Activated naive CD8-positive, alpha-beta T cell treated with anti-CD3 and anti-CD28 coated beads, Interleukin-2, amount 10 ng/mL, durations not matched to agents 7 days and 5 days (primary cell): ENCODE data around the gene ZHX3. TPM values are rescaled to one million over a fixed set of nuclear protein-coding genes. Genes with fewer than 3 reads are reported as not detected.

Experiments used
- ATAC-seq: fragments of 150-1000 bp; cut with Tn5 transposase; one replicate; pipeline ENCODE4 v1.10.0; 2021; ENCODE audit warnings: low read depth, moderate library complexity
- POLR2A ChIA-PET: fragments of 350-600 bp; sonication (Branson Sonifier 250); formaldehyde crosslinking; loops from one replicate; lab custom pipeline; 2021; ENCODE audit warnings: antibody characterized with exemption; lab: Charles Lee
- DNase-seq: peaks from one replicate; pipeline ENCODE4 v3.0.0; 2021
- H3K27ac Mint-ChIP-seq: one replicate; pipeline ENCODE4 v1.8.0; 2022; ENCODE audit warnings: mild to moderate bottlenecking, mixed read lengths
- H3K27me3 Mint-ChIP-seq: one replicate; pipeline ENCODE4 v1.8.0; 2022; ENCODE audit warnings: mild to moderate bottlenecking, moderate library complexity, mixed read lengths
- H3K36me3 Mint-ChIP-seq: one replicate; pipeline ENCODE4 v1.8.0; 2021; ENCODE audit warnings: mild to moderate bottlenecking, mixed read lengths
- H3K4me1 Mint-ChIP-seq: one replicate; pipeline ENCODE4 v1.8.0; 2021; ENCODE audit warnings: mixed read lengths
- H3K4me3 Mint-ChIP-seq: one replicate; pipeline ENCODE4 v1.8.0; 2022; ENCODE audit warnings: mild to moderate bottlenecking, moderate library complexity, mixed read lengths
- H3K9me3 Mint-ChIP-seq: one replicate; pipeline ENCODE4 v1.8.0; 2021; ENCODE audit warnings: mixed read lengths
- total RNA-seq, 2 experiments: library from RNA; stranded (reverse); gene quantifications; one replicate each; pipeline ENCODE4 v1.2.3, GENCODE V29; 2021

Gene ZHX3
- total RNA-seq, 2 experiments from 2014 or later = 12.3 to 17.1 TPM

DNA sequence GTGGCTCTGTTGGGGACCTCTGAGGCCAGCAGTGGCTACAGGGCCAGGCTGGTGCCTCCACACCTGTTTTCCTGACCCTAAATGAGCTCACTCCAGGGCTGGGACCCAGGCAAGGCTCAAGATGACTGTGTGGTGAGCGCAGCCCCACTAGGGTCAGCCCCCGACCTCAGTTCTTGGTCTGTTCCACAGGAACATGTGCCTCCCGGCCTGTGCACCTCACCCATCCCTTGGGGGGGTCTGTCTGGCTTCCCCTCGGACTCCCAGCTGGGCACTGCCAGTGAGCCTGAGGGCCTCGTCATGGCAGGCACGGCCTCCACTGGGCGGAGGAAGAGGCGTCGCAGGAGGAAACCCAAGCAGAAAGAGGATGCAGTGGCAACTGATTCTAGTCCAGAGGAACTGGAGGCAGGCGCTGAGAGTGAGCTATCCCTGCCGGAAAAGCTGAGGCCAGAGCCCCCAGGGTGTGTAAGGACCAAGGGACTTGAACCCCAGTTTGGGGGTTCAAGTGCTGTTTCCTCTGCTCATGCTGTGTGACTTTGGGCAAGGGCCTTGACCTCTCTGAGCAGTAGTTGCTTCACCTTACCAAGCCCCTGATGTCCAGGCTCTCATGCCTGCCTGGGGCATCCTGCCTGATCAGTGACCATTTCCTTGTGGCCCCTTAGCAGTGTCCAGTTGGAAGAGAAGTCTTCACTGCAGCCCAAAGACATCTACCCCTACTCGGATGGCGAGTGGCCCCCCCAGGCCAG lies 31.1 kb upstream of the ZHX3 start:
- ATAC-seq = no peak
- Mint-ChIP-seq H3K27ac (no peak overlapping the region), H3K36me3 (no peaks in the 10 kb centered on the region), H3K9me3 (no peaks in the 10 kb centered on the region), H3K4me3 (no peak overlapping the region), H3K27me3 (no peaks in the 10 kb centered on the region), H3K4me1 (no peaks in the 10 kb centered on the region)
- POLR2A ChIA-PET = no interaction called here
- DNase-seq = no peak

GRCh38 chr20:41347523-41348429 lies 30.2 kb upstream of the ZHX3 start:
- no peaks in the 10 kb centered on the region for H3K36me3 Mint-ChIP-seq
- POLR2A ChIA-PET = no interaction called here

DNA sequence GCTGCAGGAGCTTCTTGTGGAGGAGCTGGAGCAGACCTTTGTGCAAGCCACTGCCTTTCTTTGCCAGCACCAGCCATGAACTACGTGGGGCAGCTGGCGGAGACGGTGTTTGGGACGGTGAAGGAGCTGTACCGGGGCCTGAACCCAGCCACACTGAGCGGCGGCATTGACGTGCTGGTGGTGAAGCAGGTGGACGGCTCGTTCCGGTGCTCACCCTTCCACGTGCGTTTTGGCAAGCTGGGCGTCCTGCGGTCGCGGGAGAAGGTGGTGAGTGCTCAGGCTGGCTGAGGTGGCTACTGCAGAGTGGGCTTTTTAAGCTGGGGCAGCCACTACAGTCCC lies 28.2 kb upstream of the ZHX3 start:
- no peak overlapping the region for H3K27ac Mint-ChIP-seq
- H3K36me3 Mint-ChIP-seq = no peaks in the 10 kb centered on the region
- no peak for DNase-seq
- no peak for ATAC-seq
- H3K4me3 Mint-ChIP-seq = no peak overlapping the region
- H3K9me3 Mint-ChIP-seq = no peaks in the 10 kb centered on the region
- H3K4me1 Mint-ChIP-seq = no peaks in the 10 kb centered on the region
- H3K27me3 Mint-ChIP-seq = no peaks in the 10 kb centered on the region
- POLR2A ChIA-PET = no interaction called here

More at GRCh38 chr20:41347523-41348429, 30.2 kb upstream of the ZHX3 start:
- H3K9me3 Mint-ChIP-seq = no peaks in the 10 kb centered on the region
- ATAC-seq (no peak), DNase-seq (no peak)
- no peak overlapping the region for H3K4me3 Mint-ChIP-seq
- H3K27me3 Mint-ChIP-seq = no peaks in the 10 kb centered on the region
- peak overlapping the region; percentile 71 for H3K27ac Mint-ChIP-seq
- no peaks in the 10 kb centered on the region for H3K4me1 Mint-ChIP-seq

DNA sequence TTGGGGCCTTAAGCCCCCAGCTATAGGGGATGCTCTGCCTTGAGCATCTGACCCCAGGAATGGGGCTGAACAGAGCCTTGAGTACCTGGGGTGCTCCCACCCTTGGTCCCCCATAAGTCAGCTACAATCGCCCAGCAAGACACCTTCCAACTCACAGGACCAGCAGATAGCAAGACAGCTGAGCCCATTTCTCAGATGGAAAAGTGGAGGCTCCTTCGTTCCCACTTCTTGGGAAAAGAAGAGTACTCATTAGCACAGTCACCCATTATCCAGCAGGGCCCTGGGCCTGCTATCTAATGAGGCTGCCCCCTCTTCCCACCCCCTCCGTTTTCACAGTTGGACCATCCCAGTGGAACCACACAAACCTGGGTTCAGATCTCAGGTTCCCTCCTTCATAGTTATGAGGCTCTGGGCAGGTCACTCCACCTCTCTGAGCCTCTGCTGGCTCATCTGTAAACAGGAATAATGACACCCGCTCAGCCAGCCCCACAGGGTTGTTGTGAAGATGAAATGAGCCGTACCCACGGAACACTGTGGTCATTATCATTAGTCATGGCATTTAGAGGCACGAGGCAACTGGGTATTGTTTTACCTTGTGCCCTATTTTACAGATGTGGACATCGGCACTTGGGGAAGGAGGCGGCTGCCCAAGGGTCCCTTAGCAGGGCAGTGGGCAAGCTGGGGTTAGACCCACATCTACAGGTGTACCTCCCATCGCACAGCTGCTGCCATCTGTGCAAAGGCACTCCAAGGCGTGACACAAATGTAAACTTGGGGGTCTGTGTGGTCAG lies 27.6 kb upstream of the ZHX3 start:
- H3K27ac Mint-ChIP-seq = no peak overlapping the region
- no peak for DNase-seq
- no peaks in the 10 kb centered on the region for H3K9me3 Mint-ChIP-seq

GRCh38 chr20:41344477-41344876 lies 26.9 kb upstream of the ZHX3 start:
- Mint-ChIP-seq H3K36me3 (no peaks in the 10 kb centered on the region), H3K9me3 (no peaks in the 10 kb centered on the region), H3K27me3 (no peaks in the 10 kb centered on the region), H3K4me1 (peaks cover 7% of the 10 kb centered on the region), H3K4me3 (no peak overlapping the region), H3K27ac (no peak overlapping the region)
- POLR2A ChIA-PET = interaction anchor here (0.7 kb wide), 1 partner anchor 275 kb away, joined by 3 read pairs; no protein-coding TSS in a partner anchor
- ATAC-seq (no peak), DNase-seq (no peak)

More for the DNA sequence above, 27.6 kb upstream of the ZHX3 start:
- H3K4me1 Mint-ChIP-seq = peaks cover 5% of the 10 kb centered on the region
- no peak for ATAC-seq
- H3K27me3 Mint-ChIP-seq = no peaks in the 10 kb centered on the region
- no peaks in the 10 kb centered on the region for H3K36me3 Mint-ChIP-seq
- no peak overlapping the region for H3K4me3 Mint-ChIP-seq
- POLR2A ChIA-PET = no interaction called here

GRCh38 chr20:41342474-41343464 lies 25.2 kb upstream of the ZHX3 start:
- no peak overlapping the region for H3K27ac Mint-ChIP-seq
- no peak for ATAC-seq
- H3K9me3 Mint-ChIP-seq = no peaks in the 10 kb centered on the region

GRCh38 chr20:41340327-41341055 lies 23.0 kb upstream of the ZHX3 start, which contains the start of gene LPIN3:
LPIN3 (plus strand) TSS chr20:41340821; CDS start chr20:41345804, 4,983 bp downstream.
- peaks cover 5% of the 10 kb centered on the region for H3K27me3 Mint-ChIP-seq
- peak; percentile 66 for DNase-seq
- peak; percentile 78 for ATAC-seq
- POLR2A ChIA-PET = interaction anchor here (1.4 kb wide), 1 partner anchor 167 kb away, joined by 5 read pairs; no protein-coding TSS in a partner anchor
- H3K4me3 Mint-ChIP-seq = peak within 1 kb of the TSS; percentile 89
- H3K9me3 Mint-ChIP-seq = no peaks in the 10 kb centered on the region
- peaks cover 8% of the 10 kb centered on the region for H3K4me1 Mint-ChIP-seq
- no peaks in the 10 kb centered on the region for H3K36me3 Mint-ChIP-seq
- peak within 1 kb of the TSS; percentile 84 for H3K27ac Mint-ChIP-seq

More at GRCh38 chr20:41342474-41343464, 25.2 kb upstream of the ZHX3 start:
- Mint-ChIP-seq H3K4me1 (peaks cover 7% of the 10 kb centered on the region), H3K36me3 (no peaks in the 10 kb centered on the region), H3K4me3 (no peak overlapping the region), H3K27me3 (peaks cover 3% of the 10 kb centered on the region)
- POLR2A ChIA-PET = no interaction called here
- no peak for DNase-seq

DNA sequence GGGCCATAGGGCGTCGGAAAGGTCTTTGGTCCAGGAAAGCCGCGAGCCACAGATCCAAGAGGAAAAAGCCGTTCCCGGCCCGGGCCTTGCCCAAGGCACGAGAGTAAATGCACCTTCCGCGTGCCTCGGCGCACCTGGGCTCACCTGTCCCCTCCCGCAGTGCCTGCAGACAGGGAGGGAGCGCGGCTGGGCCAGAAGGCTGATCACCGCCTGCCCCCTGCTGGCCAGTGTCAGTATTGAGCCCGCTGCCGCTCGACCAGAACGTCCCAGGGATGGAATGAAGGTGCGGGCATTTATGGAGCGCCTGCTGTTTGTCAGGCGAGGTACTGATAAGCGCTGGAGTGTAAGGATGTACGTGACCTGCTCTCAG lies 22.4 kb upstream of the ZHX3 start:
- peak overlapping the region; percentile 84 for H3K27ac Mint-ChIP-seq
- H3K9me3 Mint-ChIP-seq = no peaks in the 10 kb centered on the region
- ATAC-seq (peak; percentile 81), DNase-seq (peak; percentile 91)
- H3K36me3 Mint-ChIP-seq = no peaks in the 10 kb centered on the region
- H3K27me3 Mint-ChIP-seq = peaks cover 5% of the 10 kb centered on the region
- H3K4me1 Mint-ChIP-seq = peaks cover 9% of the 10 kb centered on the region
- POLR2A ChIA-PET = interaction anchor here (1.4 kb wide), 1 partner anchor 167 kb away, joined by 5 read pairs; no protein-coding TSS in a partner anchor
- peak overlapping the region; percentile 89 for H3K4me3 Mint-ChIP-seq

GRCh38 chr20:41336711-41337492 lies 19.4 kb upstream of the ZHX3 start:
- Mint-ChIP-seq H3K4me3 (no peak overlapping the region), H3K36me3 (no peaks in the 10 kb centered on the region), H3K27me3 (peaks cover 9% of the 10 kb centered on the region), H3K9me3 (no peaks in the 10 kb centered on the region), H3K4me1 (peaks cover 9% of the 10 kb centered on the region), H3K27ac (no peak overlapping the region)
- DNase-seq (no peak), ATAC-seq (no peak)
- POLR2A ChIA-PET = interaction anchor here (0.7 to 1.0 kb wide), 4 partner anchors 98 to 178 kb away, joined by 3 to 10 read pairs (median 6); no protein-coding TSS in a partner anchor

- no peak overlapping the region for H3K27ac Mint-ChIP-seq
- H3K36me3 Mint-ChIP-seq = no peaks in the 10 kb centered on the region
- peaks cover 9% of the 10 kb centered on the region for H3K4me1 Mint-ChIP-seq
- ATAC-seq (no peak), DNase-seq (no peak)
- H3K27me3 Mint-ChIP-seq = peaks cover 9% of the 10 kb centered on the region
- H3K4me3 Mint-ChIP-seq = no peak overlapping the region
- POLR2A ChIA-PET = no interaction called here
- H3K9me3 Mint-ChIP-seq = no peaks in the 10 kb centered on the region
Observed at GRCh38 chr20:41335591-41335990, 18.1 kb upstream of the ZHX3 start.
